Measurements from ENCODE around the gene IBSP. TPM values are rescaled to one million over a fixed set of nuclear protein-coding genes. Genes with fewer than 3 reads are reported as not detected.

Gene IBSP
- total RNA-seq, 1 experiment from 2014 or later: not detected

DNA sequence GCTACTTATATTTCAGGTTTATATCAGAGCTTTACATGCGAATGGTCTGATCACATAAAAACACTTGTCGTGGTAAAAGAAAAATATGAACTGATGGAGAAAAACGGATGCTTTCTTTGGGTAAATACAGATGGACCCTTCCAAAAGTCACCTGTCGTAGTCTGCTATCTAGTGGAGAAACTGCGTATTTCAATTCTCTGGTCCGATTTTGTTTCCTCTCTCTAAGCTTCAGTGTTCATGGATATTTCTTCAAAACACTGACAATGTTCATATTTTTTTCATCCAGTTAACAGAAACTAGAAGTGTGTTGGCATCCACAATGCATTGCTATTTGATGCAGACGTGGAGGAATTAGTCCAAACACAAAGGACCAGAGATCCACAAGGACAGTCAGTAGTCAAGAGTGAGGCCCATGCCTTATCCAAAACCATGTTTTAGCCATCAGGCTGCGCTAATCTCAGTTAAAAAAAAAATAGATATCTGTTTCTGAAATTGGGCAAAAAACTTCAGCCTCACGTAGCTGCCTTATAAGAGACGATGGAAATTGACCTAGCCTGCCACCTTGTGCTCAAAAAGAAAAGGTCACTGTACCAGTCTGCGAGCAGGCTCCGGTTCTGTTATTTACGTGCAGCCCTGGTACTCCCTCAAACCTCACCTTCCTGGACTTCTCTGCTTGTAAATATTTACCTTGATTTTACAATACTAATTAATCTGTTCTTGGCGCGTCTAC is 49.4 kb downstream of the IBSP start:
- Histone ChIP-seq H3K4me3 (ENCODE audit: insufficient read depth, low read depth, low read length) (no peak overlapping the region), H3K36me3 (replicated peaks; ENCODE audit: control insufficient read depth, insufficient read depth, low read length) (no peaks in the 10 kb centered on the region), H3K27me3 (ENCODE audit: control insufficient read depth, insufficient read depth, low read length) (no peaks in the 10 kb centered on the region)
- no peak for DNase-seq

DNA sequence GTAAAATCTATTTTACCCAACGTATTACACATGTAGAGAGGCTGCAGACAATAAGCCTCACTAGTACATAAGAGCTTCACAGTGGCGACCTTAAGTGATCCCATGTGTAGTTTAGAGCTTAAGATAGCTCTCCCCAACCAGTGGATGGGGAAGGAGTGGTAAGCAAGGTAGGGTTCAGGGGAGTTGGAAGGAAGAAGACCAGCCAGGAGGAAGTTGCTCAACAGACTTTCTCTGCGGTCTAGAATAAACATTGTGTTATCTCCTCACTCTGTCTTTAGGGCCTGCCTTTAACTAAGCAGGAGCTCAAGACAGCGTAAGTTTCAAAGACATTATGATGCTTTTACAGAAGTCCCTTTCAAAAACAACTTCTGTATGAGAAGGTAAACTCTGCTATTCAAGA is 50.3 kb downstream of the IBSP start:
- H3K4me3 ChIP-seq (ENCODE audit: insufficient read depth, low read depth, low read length): no peak overlapping the region

GRCh38 chr4:87851332-87851731 is 52.0 kb downstream of the IBSP start:
- Histone ChIP-seq H3K36me3 (replicated peaks; ENCODE audit: control insufficient read depth, insufficient read depth, low read length) (no peaks in the 10 kb centered on the region), H3K4me3 (ENCODE audit: insufficient read depth, low read depth, low read length) (no peak overlapping the region), H3K27me3 (ENCODE audit: control insufficient read depth, insufficient read depth, low read length) (no peaks in the 10 kb centered on the region)
- DNase-seq: no peak

More for the DNA sequence above, 50.3 kb downstream of the IBSP start:
- Histone ChIP-seq H3K36me3 (replicated peaks; ENCODE audit: control insufficient read depth, insufficient read depth, low read length) (no peaks in the 10 kb centered on the region), H3K27me3 (ENCODE audit: control insufficient read depth, insufficient read depth, low read length) (no peaks in the 10 kb centered on the region)
- DNase-seq: no peak

- Histone ChIP-seq H3K36me3 (replicated peaks; ENCODE audit: control insufficient read depth, insufficient read depth, low read length) (no peaks in the 10 kb centered on the region), H3K27me3 (ENCODE audit: control insufficient read depth, insufficient read depth, low read length) (no peaks in the 10 kb centered on the region), H3K4me3 (ENCODE audit: insufficient read depth, low read depth, low read length) (no peak overlapping the region)
- DNase-seq: no peak
Observed at GRCh38 chr4:87851953-87852352, 52.6 kb downstream of the IBSP start.

DNA sequence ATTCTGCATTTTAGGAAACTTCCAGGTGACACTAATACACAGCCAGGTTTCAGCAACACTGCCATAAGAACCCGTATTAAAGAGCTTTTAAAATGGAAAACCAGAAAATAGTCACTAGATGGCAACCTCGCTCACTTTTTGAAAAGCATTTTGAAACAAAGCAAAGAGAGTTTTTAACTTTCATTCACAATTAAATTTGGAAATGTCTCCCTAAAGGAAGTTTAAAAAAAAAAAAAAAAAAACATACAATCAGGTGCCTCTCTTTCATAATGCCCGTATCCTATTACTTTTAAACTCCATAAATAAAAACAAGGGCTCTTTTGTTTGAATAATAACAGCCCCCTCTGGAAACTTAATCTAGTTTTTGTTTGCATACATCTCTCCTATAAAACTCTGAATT is 53.8 kb downstream of the IBSP start:
- Histone ChIP-seq H3K4me3 (ENCODE audit: insufficient read depth, low read depth, low read length) (no peak overlapping the region), H3K36me3 (replicated peaks; ENCODE audit: control insufficient read depth, insufficient read depth, low read length) (no peaks in the 10 kb centered on the region), H3K27me3 (ENCODE audit: control insufficient read depth, insufficient read depth, low read length) (no peaks in the 10 kb centered on the region)
- peak; percentile 43 for DNase-seq

DNA sequence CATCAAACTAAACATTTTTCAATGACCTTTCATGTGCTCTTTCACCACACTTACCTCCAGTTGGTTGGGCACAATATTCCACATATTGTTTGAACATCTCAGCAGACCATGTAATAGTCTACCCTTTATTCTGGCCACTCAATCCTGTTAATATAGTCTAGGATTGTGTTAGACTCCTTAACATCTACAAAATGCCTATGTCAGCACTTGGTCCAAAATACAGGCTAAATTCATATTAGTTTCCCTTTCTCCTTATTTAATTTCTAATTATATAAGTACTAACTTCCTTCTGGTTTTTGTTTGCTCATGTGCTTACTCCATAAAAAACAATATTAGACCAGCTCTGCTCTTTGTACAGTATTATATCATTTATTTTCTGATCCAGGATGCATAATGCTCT is 54.5 kb downstream of the IBSP start:
- H3K27me3 ChIP-seq (ENCODE audit: control insufficient read depth, insufficient read depth, low read length): no peaks in the 10 kb centered on the region
- DNase-seq: no peak
- no peak overlapping the region for H3K4me3 ChIP-seq (ENCODE audit: insufficient read depth, low read depth, low read length)
- no peaks in the 10 kb centered on the region for H3K36me3 ChIP-seq (replicated peaks; ENCODE audit: control insufficient read depth, insufficient read depth, low read length)

DNA sequence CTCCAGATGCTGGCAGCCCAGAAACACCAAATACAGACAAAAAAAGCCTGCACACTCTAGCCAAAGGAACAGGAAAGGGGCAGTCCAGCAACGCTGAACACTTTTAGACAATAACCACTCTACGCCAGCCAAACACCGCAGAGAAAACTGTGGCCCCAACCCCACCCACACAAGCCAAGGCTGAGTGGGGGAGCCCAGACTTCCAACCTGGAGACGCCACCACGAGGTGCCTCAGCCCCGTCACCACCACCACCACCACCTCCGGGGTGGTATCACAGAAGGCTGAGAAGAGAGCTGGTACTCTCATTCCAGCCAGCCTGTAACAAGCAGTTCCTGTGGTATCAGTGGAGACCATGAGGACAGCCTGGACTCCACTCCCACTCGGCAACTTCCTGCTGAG is 56.2 kb downstream of the IBSP start:
- Histone ChIP-seq H3K4me3 (ENCODE audit: insufficient read depth, low read depth, low read length) (no peak overlapping the region), H3K27me3 (ENCODE audit: control insufficient read depth, insufficient read depth, low read length) (no peaks in the 10 kb centered on the region), H3K36me3 (replicated peaks; ENCODE audit: control insufficient read depth, insufficient read depth, low read length) (no peaks in the 10 kb centered on the region)
- DNase-seq: no peak

- no peak for DNase-seq
- Histone ChIP-seq H3K36me3 (replicated peaks; ENCODE audit: control insufficient read depth, insufficient read depth, low read length) (no peaks in the 10 kb centered on the region), H3K4me3 (ENCODE audit: insufficient read depth, low read depth, low read length) (no peak overlapping the region), H3K27me3 (ENCODE audit: control insufficient read depth, insufficient read depth, low read length) (no peaks in the 10 kb centered on the region)
Observed at GRCh38 chr4:87856816-87857215, 57.5 kb downstream of the IBSP start.

DNA sequence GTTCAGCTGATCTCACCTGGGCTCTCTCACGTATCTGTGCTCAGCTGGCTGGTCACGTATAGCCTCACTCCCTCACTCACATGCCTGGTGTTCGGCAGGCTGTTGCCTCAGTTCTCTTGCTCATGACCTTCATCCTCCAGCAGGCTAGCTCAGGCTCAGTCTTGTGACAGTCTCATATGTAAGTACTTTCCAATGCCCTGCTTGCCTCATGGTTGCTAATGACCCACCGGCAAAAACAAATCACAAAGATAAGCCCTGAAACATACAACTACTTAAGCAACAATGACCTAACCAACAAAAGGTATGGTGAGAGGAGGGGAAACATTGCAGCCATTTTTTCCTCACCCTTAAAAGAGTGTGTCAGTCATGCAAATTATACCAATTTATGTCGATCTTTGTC is 58.4 kb downstream of the IBSP start:
- no peak for DNase-seq
- no peaks in the 10 kb centered on the region for H3K36me3 ChIP-seq (replicated peaks; ENCODE audit: control insufficient read depth, insufficient read depth, low read length)
- no peak overlapping the region for H3K4me3 ChIP-seq (ENCODE audit: insufficient read depth, low read depth, low read length)
- H3K27me3 ChIP-seq (ENCODE audit: control insufficient read depth, insufficient read depth, low read length): no peaks in the 10 kb centered on the region

Other genes with a start within 250 kb of the IBSP start
- gene DSPP, start 191.0 kb upstream of the IBSP start, total RNA-seq (2014; rRNA removed; shearing (Covaris generic)): not detected in 2 replicates
- gene DMP1, start 149.3 kb upstream of the IBSP start, total RNA-seq (2014; rRNA removed; shearing (Covaris generic)): not detected in 2 replicates
- not detected in 2 replicates for gene MEPE, start 33.4 kb downstream of the IBSP start, total RNA-seq (2014; rRNA removed; shearing (Covaris generic))
- 88.2 and 98.0 TPM in 2 replicates for gene SPP1, start 176.2 kb downstream of the IBSP start, total RNA-seq (2014; rRNA removed; shearing (Covaris generic))
- gene PKD2, start 208.1 kb downstream of the IBSP start, total RNA-seq (2014; rRNA removed; shearing (Covaris generic)): 16.6 and 19.4 TPM in 2 replicates

Measured in H7 (cell line).